SK-N-SH treated with all-trans-retinoic acid at 6 μM for 48 hours (cell line): Measurements from ENCODE around the gene KCNS1.

Source experiments
- CREB5 ChIP-seq: fragments of 250-450 bp; sonication (Bioruptor Pico); IDR thresholded peaks from 2 replicates; pipeline ENCODE4 v1.5.1; 2020; ENCODE audit warnings: low read depth, mild to moderate bottlenecking, moderate library complexity
- CSDC2 ChIP-seq: fragments of 250-450 bp; sonication (Bioruptor Pico); IDR thresholded peaks from 2 replicates; pipeline ENCODE4 v1.5.0; 2020; ENCODE audit warnings: mild to moderate bottlenecking, moderate library complexity
- ESRRG ChIP-seq: fragments of 250-450 bp; sonication (Bioruptor Pico); IDR thresholded peaks from 2 replicates; pipeline ENCODE4 v1.6.1; 2021; ENCODE audit warnings: mild to moderate bottlenecking
- PPARA ChIP-seq: fragments of 250-450 bp; sonication (Bioruptor Pico); IDR thresholded peaks from 2 replicates; pipeline ENCODE4 v1.5.0; 2020; ENCODE audit warnings: mild to moderate bottlenecking, borderline replicate concordance
- TCF4 ChIP-seq: fragments of 250-450 bp; sonication (Bioruptor Pico); IDR thresholded peaks from 2 replicates; pipeline ENCODE4 v1.8.0; 2021; ENCODE audit warnings: mild to moderate bottlenecking, moderate library complexity, borderline replicate concordance
- ZC3H10 ChIP-seq: fragments of 250-450 bp; sonication (Bioruptor Pico); IDR thresholded peaks from 2 replicates; pipeline ENCODE4 v1.5.1; 2021; ENCODE audit warnings: mild to moderate bottlenecking, moderate library complexity
- ZFP3 ChIP-seq: fragments of 250-450 bp; sonication (Bioruptor Pico); IDR thresholded peaks from 2 replicates; pipeline ENCODE4 v1.5.0; 2020; ENCODE audit warnings: mild to moderate bottlenecking, moderate library complexity
- ZFP30 ChIP-seq: fragments of 450-650 bp; formaldehyde crosslinking; IDR thresholded peaks from 2 replicates; pipeline ENCODE4 v1.5.0; 2022; ENCODE audit warnings: mild to moderate bottlenecking, moderate library complexity
- TF ChIP-seq, protein P1 (sequence below): fragments of 250-450 bp; sonication (Bioruptor Pico); IDR thresholded peaks from 2 replicates; pipeline ENCODE4 v1.5.0; 2020; ENCODE audit warnings: mild to moderate bottlenecking, moderate library complexity
- TF ChIP-seq, protein P2 (sequence below): fragments of 250-450 bp; sonication (Bioruptor Pico); IDR thresholded peaks from 2 replicates; pipeline ENCODE4 v1.8.0; 2020; ENCODE audit warnings: mild to moderate bottlenecking, moderate library complexity, borderline replicate concordance

DNA sequence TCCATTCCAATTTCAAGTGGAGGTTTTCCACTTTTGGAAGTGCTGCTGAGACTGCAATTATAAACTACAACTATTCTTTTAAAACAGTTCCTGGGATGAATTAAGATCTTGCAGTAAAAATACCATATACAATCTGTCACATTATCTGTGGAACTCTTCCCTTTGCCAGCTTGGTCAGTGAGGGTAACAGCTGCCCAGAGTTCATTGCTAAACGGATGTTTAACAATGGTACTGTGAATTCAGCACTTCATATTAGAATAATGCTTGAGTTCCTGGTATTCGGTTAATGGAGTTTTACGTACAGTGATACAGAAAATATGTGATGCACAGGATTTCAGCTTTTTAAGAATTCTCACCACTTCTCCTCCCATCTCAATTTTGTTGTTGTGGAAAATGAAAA, 51.5 kb downstream of the KCNS1 start:
- TF ChIP-seq, protein P1, sequence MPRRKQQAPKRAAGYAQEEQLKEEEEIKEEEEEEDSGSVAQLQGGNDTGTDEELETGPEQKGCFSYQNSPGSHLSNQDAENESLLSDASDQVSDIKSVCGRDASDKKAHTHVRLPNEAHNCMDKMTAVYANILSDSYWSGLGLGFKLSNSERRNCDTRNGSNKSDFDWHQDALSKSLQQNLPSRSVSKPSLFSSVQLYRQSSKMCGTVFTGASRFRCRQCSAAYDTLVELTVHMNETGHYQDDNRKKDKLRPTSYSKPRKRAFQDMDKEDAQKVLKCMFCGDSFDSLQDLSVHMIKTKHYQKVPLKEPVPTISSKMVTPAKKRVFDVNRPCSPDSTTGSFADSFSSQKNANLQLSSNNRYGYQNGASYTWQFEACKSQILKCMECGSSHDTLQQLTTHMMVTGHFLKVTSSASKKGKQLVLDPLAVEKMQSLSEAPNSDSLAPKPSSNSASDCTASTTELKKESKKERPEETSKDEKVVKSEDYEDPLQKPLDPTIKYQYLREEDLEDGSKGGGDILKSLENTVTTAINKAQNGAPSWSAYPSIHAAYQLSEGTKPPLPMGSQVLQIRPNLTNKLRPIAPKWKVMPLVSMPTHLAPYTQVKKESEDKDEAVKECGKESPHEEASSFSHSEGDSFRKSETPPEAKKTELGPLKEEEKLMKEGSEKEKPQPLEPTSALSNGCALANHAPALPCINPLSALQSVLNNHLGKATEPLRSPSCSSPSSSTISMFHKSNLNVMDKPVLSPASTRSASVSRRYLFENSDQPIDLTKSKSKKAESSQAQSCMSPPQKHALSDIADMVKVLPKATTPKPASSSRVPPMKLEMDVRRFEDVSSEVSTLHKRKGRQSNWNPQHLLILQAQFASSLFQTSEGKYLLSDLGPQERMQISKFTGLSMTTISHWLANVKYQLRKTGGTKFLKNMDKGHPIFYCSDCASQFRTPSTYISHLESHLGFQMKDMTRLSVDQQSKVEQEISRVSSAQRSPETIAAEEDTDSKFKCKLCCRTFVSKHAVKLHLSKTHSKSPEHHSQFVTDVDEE = no peak
- no peak for TF ChIP-seq ZFP30 (CRISPR knock-in tag)
- no peak for TF ChIP-seq ESRRG
- TF ChIP-seq PPARA = no peak
- no peak for TF ChIP-seq CREB5
- TF ChIP-seq CSDC2 (CRISPR knock-in tag) = no peak
- no peak for TF ChIP-seq ZC3H10 (CRISPR knock-in tag)
- no peak for TF ChIP-seq TCF4 (CRISPR knock-in tag)
- TF ChIP-seq ZFP3 (CRISPR knock-in tag) = no peak
- TF ChIP-seq, protein P2, sequence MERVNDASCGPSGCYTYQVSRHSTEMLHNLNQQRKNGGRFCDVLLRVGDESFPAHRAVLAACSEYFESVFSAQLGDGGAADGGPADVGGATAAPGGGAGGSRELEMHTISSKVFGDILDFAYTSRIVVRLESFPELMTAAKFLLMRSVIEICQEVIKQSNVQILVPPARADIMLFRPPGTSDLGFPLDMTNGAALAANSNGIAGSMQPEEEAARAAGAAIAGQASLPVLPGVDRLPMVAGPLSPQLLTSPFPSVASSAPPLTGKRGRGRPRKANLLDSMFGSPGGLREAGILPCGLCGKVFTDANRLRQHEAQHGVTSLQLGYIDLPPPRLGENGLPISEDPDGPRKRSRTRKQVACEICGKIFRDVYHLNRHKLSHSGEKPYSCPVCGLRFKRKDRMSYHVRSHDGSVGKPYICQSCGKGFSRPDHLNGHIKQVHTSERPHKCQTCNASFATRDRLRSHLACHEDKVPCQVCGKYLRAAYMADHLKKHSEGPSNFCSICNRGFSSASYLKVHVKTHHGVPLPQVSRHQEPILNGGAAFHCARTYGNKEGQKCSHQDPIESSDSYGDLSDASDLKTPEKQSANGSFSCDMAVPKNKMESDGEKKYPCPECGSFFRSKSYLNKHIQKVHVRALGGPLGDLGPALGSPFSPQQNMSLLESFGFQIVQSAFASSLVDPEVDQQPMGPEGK (CRISPR knock-in tag) = no peak
